HG02759 (cell line): ENCODE results near the gene HOXA3.

Source experiments
- ATAC-seq: cut with Tn5 transposase; IDR thresholded peaks from one replicate; pipeline ENCODE4 v1.9.1; 2021; ENCODE audit warnings: mild to moderate bottlenecking, moderate library complexity; ENCODE audit not compliant: unreplicated experiment

Gene HOXA3

GRCh38 chr7:27116962-27117886 is 35.2 kb downstream of the HOXA3 start:
- ATAC-seq, result no peak

- no peak for ATAC-seq
Measured at GRCh38 chr7:27116031-27116961, 36.1 kb downstream of the HOXA3 start.

DNA sequence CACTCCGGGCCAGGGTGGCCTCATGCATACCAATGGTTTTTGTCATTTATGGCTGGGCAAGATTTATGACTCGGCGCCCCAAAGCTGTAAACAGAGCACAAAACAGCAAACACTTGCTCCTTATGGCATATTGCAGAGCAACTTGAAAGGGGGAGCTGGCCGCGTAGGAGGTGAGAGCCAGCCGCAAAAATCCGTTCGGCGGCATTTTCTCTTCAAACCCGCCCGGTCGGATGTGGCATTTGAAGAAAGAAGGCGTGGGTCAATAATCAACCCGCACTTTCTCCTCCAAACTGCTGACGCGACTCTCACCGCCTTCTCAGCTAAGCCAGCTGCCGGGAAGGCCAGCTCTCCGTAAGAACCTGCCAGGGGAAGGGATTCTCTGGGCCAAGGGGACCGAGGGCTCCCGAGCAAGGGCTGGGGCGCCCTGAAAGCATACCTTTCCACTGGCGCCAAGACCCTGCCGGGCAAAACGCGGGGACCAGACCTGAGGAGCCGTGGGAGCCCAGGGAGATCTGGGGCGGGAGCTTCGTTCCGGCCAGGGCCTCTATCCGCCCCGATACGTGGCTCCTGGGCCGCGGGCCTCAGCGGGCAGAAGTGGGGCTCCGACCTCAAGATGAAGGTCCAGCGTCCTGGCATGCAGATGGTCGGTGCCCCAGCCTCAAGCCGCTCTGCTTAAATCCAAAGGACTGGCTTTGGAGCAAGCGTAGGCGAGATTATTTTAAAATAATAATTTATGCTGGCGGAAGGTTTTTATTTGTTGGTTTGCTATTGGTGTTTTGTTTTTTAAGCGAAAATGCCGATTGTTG is 37.0 kb downstream of the HOXA3 start:
- no peak for ATAC-seq

DNA sequence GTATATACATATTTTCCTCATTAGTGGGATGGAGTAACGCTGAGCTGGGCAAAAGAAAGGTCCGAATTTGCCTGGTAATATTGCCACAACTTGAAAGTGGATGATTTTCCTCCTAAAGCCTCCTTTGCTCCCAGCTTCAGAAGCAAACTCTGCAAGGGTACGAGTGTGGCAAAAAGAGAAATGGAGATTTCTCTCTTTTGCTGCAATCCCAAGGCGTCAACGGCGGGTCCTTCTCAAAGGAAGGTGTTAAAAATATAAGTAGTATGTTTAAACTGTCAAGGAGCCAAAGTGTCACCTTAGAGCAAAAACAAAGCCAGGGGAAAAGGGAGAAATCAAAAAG is 37.5 kb downstream of the HOXA3 start:
- ATAC-seq, result no peak

GRCh38 chr7:27113991-27114769 is 38.2 kb downstream of the HOXA3 start:
- ATAC-seq, result no peak

DNA sequence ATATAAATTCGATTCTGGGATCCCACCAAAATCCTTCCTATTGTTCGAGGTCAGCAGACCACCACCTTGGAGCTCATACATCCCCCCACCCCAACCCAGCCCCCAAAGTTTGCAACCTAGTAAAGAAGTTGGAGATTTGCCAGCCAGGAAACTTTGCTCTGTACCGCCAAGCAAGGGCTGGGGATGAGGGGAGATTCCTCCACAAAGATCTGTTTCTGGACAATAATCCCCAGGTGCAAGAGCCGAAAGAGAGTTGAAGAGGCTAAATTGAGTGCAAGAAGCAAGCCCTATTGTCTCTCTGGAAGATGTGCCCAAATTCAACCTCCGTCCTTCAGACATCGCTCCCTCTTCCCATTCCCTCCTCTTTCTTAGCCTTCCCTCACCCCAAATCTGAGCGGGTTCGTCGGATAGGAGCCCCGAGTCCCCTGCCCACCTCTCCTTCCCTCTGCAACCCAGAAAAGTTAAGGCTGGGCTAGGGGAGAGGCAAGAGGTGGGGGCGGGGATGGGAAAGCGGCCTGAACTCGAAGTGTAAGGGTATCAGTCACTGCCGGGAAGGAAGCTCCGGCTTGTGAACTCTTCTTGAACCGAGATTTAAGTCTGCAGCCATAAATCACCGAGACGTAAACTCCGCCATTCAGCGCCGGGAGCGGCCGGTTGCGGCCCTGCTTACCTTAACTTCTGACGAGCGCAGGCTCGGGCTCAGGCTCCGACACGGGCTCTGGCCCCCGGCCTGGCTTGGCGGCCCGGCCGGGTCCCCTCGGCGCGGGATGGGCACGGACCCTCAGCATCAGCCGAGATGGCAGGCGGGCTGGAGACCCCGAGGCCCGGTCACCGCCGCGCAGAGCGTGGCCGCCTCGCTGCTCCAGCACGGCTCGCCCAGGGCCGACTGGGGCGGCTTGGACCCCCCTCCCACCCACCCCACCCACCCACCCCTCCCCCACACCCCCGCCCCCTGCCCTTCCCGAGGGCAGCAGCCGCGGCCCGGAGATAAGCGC is 39.1 kb downstream of the HOXA3 start:
- no peak for ATAC-seq

DNA sequence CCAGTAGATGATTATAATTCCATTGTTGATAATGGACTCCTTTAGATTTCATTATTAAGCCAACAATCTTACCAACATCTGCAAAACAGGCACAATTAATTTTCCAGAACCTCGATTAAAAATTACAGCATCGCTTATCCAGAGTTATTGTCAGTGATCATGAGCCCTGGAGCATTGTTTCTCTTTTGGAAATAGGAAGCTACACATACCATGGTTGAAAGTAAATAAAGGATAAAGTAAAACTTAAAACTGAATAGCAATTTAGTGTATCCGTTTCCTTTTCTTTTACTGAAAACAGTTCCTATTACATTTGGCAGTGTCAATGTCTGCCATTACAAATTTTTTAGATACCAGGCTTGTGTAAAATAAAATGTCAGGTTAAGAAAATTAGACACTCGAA is 40.0 kb downstream of the HOXA3 start:
- no peak for ATAC-seq

GRCh38 chr7:27111751-27112277 is 40.6 kb downstream of the HOXA3 start:
- no peak for ATAC-seq

DNA sequence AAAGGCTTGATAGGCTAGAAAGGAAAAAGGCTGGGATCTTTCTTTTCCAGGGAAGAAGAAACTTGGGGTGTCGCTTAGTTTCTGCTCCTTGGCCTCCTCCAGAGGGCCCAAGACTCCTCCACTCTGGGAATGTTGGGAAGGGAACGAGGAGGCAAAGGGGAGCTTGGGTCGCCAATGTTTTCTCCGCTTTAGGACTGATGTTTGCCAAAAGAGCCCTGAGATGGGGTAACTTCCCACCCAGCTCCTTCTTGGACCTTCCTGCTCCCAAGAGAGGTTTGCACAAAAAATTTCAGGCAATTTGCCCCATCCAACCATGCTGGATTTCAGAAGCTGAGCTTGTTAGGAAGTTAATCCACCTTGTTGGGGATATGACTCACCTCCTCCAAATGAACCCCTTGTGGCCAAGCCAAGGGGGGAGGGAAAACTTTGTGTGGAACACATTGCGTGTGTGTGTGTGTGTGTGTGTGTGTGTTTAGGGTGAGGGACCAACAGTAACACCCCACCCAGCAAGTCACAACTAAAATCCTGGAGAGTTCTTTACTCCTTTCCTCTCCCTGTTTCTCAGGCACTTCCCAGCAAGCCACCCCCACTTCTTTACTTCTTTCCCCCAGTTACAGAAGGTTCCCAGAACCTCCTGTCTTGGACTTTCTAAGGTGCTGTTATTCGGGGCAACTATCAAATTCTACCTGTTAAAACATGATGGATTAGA is 41.2 kb downstream of the HOXA3 start:
- no peak for ATAC-seq

DNA sequence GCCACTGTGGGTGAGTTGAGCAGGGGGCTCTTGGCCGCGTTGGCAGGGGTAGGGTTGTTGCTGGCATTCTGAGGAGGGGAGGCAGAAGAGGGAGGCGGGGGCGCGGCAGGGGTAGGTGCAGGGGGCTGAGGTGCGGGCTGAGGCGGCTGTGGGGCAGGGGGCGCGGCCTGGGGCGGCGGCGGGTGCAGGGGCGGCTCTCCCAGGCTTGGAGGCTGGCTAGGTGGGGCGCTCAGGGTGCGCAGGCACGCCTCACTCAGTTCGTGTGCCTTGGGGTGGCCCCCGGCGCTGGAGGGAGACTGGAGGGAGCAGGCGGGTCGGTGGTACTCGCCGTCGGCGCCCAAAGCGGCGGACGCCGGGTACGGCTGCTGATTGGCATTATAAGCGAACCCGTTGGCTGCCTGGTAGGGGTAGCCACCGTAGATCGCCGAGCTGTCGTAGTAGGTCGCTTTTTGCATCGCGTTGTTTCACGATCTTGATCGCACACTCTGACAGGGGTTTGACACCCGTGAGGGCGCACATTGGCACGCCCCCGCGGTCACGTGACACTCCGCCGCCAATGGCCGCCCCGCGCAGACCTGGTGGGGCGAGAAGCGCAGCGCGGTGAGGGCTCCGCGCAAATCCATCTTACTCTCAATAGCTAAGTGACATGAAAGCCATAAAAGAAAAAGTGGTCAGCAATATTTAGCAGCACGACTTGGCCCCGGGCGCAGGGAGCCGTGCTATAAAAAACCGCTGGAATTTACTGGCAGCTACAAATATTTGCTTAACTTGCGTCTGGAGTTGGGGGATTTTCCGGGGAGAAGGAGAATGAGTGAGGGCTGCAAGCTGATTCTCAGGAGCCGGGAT is 42.0 kb downstream of the HOXA3 start:
- ATAC-seq, result no peak

DNA sequence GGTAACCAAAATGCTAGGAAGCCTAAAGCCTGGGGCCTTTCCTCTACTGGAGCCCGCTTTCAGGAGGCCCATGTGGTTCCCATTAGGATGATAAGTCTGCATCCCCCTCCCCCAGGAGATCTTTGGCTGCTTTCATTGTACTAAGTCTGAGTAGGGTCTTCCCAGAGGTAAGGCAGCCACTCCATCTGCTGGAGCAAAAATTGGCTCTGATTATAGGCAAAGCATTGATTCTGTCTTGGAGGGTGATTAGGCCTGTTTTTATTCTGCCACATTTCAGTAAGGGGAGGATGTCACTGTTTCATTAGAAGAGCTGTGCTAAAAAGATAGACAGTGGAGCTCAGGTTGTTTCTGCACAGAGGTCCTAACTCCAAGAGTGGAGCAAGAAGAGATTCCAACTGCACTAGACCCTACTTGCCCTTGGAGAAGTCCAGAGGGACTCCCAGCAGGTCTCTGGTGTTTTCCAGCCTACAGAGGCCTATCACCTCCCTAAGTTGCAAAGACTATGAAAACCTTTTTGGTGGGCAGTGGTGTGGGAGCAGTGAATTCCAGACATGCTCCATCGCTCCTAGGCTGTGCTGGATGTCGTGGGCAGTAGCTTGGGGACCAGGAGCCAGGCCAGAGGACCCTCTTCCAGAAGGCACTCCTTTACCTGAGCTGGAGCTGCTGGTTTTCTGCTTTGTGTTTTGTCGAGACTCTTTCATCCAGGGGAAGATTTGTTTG is 42.8 kb downstream of the HOXA3 start:
- no peak for ATAC-seq

DNA sequence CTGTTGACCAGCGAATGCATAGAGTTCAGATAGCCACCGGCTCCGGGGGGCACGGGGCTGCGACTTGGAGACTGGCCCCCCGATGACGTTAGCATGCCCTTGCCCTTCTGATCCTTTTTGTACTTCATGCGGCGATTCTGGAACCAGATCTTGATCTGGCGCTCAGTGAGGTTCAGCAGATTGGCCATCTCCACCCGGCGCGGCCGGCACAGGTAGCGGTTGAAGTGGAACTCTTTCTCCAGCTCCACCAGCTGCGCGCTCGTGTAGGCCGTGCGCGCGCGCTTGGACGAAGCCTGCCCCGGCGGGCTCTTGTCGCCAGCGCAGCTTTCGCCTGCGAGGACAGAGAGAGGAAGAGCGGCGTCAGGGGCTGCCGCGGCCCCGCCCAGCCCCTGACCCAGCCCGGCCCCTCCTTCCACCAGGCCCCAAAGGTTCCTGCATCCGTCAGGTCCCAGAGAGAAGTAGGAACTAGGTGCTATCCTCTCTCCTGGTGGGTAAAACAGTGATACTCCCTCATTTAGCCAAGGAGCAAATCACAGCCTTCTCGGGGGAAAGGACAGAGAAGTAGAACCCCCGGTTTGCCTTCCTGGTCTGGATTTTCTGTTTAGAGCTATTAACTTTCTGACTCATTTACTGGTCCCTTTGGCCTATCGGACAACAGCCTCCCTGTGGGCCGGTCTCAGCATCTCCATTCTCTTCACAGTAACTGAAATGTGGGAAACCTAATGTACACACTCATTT is 43.8 kb downstream of the HOXA3 start:
- no peak for ATAC-seq

GRCh38 chr7:27107391-27108381 is 44.7 kb downstream of the HOXA3 start:
- ATAC-seq, result no peak

DNA sequence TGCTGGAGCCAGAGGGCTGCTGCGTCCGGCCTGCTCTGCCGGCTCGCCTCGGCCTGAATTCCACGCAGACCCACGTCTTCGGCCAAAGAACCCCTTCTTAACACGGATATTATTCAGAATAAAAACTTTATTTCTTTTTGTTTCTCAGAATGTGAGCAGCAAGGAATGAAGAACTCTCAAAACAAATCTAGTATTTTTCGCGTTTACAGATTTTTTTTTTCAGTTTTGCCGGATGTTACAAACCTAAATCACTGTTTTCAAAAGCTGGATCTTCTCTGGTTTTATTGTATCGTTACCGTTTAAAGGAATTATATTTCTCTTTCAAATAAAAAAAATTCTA is 45.5 kb downstream of the HOXA3 start:
- ATAC-seq, result no peak
